GM19023 (cell line): Measurements from ENCODE around the gene PLEKHH1.
"Not testable (repeated sequence)": the region's sequence is repeated elsewhere in the genome, so short reads cannot be mapped to it uniquely, and the experiment has no call there.

ENCODE experiments used
- ATAC-seq: cut with Tn5 transposase; IDR thresholded peaks from one replicate; pipeline ENCODE4 v1.9.1; 2021; ENCODE audit warnings: mild to moderate bottlenecking, moderate library complexity; ENCODE audit not compliant: unreplicated experiment

Gene PLEKHH1

GRCh38 chr14:67529947-67530935, 2.8 kb upstream of the PLEKHH1 start:
- no peak for ATAC-seq

DNA sequence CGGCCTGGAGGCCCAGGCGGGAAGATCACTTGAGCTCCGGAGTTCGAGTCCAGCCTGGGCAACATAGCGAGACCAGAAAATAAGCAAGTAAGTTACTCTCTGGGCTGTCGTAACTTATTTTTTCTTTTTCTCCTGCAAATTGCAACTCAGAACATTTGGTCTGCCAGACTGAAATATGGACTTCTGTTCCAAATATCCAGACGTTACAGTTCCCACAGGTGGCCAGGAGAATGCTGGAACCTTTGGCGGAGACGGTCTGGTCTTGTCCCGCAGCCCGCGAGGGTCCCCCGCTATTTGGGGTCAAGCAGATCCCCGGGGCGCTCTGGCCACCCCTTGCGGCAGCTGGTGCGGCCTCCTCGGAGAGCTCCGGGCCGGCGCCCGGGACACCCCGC, 488 bp upstream of the PLEKHH1 start:
- ATAC-seq = no peak

DNA sequence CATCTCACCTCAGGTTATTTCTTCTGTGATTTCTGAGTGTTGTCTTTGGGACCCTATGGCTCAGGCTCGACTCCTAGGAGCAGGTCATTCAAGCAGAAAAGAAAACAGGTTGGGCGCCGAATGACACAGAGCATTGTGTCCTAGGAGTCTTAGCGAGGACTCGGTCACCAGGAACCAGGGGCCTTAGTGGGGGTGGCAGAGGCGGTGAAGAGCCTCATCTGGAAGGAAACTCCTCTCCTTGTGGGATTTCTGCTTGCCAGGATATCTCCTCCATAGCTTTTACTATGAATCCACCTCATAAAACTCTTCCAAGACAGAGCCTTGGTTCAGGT, 630 bp downstream of the PLEKHH1 start:
- ATAC-seq = no peak

DNA sequence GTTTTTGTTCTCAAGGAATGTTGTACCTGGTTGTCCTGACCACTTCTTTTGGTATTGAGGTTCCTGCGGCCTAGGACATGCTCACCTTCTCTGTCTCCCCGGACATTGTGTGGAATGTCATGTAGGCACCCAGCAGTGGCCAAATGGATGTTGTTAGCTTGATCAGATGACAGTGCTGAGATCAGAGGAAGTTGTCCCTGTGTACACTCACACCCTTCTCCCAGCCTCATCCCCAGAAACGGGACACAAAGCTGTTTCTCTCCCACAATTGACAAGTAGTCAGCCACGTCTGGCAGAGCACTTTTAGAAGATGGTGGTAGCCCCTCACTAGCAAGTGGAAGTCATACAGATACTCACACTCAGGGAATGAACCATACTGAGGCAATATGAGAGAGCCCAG, 3.0 kb downstream of the PLEKHH1 start:
- no peak for ATAC-seq

GRCh38 chr14:67537736-67538135, 4.6 kb downstream of the PLEKHH1 start:
- no peak for ATAC-seq

DNA sequence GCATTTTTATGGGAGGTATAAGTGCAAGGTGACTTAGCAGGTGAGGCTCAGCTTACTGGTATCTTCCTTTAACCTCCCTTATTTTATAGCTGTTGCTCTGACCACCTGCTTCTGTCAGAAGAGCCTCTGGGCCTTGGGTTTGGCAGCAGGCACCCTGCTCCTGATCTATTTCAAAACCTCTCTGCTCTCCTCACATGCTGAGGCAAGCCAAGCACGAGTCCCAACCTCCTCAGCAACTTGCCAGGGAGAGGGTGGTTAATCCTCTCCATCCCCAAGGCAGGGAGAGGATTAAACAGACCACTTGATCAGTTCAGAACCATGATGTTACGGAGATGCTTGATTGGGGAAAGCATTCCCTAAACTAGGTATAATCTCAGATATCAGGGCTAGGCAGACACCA, 5.4 kb downstream of the PLEKHH1 start:
- no peak for ATAC-seq

GRCh38 chr14:67539116-67539515, 6.0 kb downstream of the PLEKHH1 start:
- no peak for ATAC-seq

GRCh38 chr14:67541448-67542387, 8.6 kb downstream of the PLEKHH1 start:
- no peak for ATAC-seq

GRCh38 chr14:67542620-67543019, 9.5 kb downstream of the PLEKHH1 start:
- not testable (repeated sequence) for ATAC-seq

GRCh38 chr14:67544590-67544989, 11.5 kb downstream of the PLEKHH1 start:
- ATAC-seq = no peak

DNA sequence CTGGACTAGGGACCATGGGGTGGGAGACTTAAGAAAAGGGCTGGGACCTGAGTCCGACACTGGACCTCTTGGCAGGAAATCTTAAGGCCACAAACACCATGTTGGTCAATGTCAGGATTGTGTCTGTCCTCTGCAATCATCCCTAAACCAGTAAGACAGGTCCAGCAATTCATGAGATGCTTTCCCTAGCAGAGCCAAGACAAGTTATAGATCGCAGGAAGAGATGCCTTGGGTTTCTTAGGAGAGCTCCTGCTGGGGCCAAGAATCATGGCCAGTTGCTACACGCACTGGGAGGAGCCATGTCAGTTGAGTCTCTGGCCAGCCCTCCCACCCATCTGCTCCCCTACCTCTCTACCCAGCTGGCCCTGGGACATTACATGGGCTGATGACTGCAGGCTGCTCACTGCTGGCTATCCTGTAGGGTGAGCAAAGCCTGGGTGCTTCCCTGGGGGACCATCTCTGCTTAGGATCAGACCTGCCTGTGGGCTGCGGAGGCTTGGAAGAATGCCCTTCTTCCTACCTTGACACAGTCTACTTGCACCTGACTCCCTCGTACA, 14.2 kb downstream of the PLEKHH1 start:
- ATAC-seq = no peak

GRCh38 chr14:67549734-67550133, 16.6 kb downstream of the PLEKHH1 start:
- no peak for ATAC-seq

GRCh38 chr14:67551123-67551522, 18.0 kb downstream of the PLEKHH1 start:
- no peak for ATAC-seq

DNA sequence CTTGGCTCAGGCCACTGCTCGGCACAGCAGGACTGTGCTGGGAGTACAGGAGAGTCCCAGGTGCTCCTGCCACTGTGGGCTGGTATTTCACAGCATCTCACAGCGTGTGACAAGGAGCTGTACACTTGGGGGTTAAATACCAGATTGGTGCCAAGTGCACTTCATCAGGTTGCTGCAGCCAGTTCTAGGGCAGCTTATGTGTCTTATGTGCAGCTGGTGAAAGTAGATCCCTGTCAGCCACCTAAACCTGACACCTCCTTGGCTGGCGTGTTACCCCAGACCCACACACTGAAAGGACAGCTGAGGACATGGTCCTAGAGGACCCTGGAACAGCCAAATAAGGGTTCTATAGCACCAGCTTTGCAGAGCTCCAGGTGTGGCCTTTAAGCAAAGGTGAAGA, 18.9 kb downstream of the PLEKHH1 start:
- ATAC-seq = no peak

GRCh38 chr14:67553547-67553946, 20.5 kb downstream of the PLEKHH1 start:
- ATAC-seq = no peak

DNA sequence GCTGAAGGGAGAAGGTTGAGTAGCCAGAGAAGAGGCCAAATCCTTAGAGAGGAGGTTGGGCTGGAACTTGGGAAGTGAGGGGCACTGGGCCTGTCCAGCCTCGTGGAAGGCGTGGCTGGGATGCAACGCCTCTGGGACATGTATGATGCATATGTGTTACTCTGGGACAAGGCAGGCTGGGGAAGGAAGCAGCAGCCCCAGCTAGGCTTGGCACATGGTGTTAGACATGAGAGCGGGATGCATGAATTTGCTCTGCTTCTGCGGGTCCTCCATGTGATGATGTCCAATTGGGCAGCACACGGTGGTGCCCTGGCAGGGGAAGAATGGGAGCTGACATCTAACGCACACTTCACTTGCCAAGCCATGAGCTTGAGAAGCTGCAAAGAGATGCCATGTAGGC, 21.3 kb downstream of the PLEKHH1 start:
- ATAC-seq = no peak

DNA sequence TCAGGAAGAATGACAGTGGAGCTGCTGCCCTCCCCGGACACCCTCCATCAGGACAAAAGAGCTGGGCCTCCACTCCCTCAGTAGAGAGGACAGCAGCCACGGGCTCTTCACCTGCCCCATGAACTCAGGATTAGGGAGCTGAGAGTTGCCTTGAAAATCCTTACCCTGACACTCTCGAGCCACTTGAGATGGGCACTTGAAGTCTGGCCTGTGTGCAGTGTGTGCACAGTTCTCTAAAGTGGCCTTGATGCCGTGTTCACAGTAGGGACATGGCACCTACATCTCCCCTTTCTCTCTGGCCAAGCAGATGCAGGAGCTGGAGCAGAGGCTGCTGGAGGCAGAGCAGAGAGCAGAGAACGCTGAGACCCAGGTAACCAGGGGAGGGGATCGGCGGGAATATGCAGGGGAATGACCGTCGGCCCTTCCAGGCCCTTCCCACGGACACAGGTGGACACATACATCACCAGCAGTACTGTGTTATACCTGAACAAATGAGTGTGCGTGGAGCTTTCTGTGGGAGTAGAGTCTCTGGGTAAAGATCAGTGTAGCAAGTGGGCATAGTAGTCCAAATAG, 22.5 kb downstream of the PLEKHH1 start:
- ATAC-seq = no peak

DNA sequence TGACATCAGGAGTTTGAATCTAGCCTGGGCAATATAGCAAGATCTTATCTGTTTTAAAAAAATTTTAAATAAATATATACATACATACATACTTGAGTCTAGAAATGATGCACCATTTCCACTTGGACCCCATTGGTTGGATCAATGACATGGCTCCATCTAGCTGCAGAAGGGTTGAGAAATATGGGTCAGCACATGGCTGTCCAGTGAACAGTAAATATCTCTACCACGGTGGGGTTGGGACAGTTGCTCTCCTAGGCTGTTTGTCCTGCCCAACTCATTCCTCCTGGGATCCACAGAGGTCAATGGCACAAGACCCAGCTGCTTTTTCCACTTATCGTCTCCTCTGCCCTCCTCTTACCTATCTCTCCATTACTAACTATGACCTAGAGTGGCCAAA, 23.6 kb downstream of the PLEKHH1 start:
- no peak for ATAC-seq

GRCh38 chr14:67557118-67557517, 24.0 kb downstream of the PLEKHH1 start:
- ATAC-seq = no peak

DNA sequence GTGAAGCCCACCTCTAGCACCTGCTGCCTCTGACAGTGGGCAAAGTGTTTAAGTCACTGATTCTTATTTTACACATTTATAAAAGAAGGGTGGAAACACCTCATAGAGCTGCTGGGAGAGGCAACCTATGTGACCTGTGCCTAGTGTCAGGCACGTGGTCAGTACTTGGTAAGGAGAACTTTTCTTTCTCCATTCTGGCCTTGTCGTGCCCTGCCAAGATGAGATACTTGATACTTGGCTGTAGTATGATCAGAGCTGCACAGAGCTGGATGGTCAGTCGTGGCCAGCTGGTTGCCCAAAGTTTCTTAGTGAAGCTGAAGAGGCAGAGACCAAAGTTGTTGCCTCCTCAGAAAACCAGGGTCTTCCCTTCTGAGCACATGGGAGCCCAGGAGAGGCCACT, 24.6 kb downstream of the PLEKHH1 start:
- ATAC-seq = no peak

- ATAC-seq = no peak
Observed at GRCh38 chr14:67559639-67560038, 26.5 kb downstream of the PLEKHH1 start.
